HG03196 (cell line): Measurements from ENCODE around the gene EPHA3.

Source experiments
- ATAC-seq: cut with Tn5 transposase; IDR thresholded peaks from one replicate; pipeline ENCODE4 v1.9.1; 2021; ENCODE audit not compliant: unreplicated experiment

The EPHA3 gene

DNA sequence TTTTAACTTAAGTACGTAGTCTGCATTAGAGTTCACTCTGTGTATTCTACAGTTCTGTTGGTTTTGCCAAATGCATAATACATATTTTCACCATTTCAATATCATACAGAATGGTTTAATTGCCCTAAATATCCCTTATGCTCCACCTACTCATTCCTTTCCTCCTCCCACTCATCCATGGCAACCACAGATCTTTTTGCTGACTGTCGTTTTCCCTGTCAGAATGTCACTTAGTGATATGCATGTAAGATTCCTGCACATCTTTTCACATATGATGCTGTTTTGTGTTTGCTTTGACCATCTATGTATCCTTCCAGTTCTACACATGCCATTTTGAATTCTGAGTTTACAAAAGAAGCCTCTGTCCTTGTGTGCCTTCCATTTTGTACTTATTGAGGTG is 36.7 kb downstream of the EPHA3 start:
- ATAC-seq, result no peak

DNA sequence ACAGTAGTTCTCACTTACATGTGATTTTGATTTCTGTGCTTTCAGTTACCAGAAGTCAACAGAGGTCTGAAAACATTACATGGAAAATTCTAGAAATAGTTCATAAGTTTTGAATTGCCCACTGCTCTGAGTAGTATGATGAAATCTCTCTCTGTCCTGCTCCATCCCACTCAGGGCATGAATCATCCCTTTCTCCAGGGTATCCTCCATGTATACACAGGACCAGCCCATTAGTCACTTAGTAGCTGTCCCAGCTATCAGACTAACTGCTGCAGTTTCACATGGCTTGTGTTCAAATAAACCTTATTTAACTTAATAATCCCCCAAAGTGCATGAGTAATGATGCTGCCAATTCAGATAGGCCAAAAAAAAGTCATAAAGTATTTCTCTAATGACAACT is 38.6 kb downstream of the EPHA3 start:
- no peak for ATAC-seq

DNA sequence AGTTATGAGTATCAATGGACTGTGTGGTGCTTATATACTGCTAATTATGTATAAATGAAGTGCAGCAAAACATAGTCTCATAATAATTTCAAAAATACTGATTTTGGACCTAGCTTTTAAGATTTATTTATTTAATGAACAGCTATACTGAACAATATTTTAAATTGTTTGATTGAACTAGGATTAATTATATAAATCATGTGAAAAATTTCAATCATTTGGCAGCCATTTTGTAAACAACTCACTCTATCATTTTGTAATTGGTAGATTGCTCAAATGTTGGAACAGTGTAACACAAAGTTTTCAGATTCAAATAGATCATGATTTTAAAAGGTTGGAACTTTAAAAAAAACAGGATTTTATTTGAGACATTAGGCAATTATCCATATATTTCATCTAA is 47.0 kb downstream of the EPHA3 start:
- ATAC-seq, result no peak

DNA sequence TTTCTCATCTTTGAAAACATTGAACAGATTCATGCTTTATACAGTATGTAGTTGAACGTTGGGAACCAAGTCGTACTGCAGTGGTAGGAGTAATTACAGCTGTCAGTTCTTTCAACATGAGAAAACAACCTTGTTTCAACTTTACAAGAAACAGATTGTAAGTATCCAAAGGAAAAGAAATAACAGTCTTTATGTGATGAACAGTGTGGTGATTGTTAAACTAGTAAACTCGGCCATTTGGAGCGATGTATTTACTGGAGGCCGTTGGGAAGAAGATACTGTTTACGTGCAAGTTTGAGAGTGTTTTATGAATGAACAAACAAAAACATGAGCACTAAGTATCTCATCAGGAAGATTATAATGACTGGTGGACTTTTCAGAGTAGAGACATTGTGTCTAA is 48.4 kb downstream of the EPHA3 start:
- ATAC-seq, result no peak

DNA sequence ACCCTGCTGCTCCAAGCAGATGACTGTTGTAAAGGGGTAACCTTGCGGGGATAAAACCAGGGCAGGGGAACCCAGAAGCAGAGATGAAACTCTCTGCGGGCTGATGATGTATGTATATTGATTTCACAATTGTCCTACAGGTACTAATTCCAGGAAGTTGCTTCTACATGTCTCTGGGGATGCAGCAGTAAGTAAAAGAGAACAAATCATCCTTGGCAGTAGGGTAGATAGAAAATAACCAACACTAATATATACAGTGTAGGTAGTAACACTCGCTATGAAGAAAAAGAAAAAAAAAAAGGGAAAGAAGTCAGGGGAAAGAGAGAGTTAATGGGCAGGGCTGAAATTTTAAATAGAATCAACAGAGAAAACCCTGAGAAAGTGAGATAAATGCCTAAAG is 50.2 kb downstream of the EPHA3 start:
- no peak for ATAC-seq

DNA sequence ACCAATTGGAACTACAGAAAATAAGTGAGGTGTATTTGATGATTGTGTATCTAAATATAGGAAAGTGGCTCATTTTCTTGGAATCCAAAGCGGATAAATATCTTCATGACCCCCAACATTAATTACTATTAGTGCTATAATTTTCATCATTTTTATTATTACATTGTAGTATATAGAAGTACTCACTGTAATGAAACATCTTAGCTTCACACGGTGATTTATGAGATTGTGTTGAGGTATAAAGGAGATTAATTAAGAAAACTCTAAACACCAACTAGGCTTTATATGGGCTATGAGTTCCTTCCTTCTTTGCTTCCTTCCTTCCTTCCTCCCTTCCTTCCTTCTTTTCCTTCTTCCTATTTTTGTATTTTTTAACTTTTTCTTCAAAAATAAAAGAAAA is 52.2 kb downstream of the EPHA3 start:
- no peak for ATAC-seq

DNA sequence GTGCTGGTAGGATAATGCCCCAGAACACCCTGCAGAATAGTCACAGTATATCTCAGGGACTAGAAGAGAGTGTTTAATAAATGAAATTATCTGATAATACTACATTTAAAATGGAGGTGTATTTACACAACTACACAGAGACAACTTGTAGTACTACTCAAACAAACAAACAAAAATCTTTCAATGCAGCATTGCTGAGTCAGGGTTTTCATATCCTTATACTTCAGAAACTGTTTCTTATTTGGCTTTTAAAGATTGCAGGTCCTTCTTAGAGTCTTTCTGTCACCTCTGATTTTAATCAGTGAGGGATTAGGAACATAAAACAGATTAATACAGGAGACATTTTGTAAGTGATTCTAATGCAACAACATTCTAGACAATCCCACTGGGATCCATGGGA is 57.4 kb downstream of the EPHA3 start:
- ATAC-seq, result no peak

DNA sequence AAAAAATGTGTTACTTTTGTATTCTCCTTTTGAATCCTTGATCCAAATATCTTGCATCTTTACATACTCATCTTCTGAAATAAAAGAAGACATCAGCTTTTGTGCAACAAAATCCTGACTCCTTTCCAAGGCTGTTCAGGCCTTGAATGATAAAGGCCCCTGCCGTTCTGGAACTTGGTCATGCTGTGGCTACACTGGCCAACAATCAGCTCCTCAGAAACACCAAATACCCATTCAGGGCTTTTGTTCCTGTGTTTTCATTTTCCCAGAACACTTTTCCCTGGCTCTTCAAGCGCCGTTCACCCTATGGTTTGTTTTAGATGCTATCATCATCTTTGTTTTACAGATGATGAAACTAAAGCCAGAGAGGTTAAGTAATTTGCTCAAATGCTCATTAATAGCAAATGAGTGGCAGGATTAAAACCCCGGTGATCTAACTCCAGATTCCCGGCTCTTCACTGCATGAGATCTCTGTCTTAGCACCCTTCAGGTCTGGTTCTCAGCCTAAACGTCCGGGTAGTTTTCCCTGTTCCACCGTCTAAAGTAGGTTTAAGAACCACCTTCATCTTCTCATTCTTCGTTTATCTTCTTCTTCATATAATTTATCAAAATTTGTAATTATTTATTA is 58.3 kb downstream of the EPHA3 start:
- no peak for ATAC-seq

DNA sequence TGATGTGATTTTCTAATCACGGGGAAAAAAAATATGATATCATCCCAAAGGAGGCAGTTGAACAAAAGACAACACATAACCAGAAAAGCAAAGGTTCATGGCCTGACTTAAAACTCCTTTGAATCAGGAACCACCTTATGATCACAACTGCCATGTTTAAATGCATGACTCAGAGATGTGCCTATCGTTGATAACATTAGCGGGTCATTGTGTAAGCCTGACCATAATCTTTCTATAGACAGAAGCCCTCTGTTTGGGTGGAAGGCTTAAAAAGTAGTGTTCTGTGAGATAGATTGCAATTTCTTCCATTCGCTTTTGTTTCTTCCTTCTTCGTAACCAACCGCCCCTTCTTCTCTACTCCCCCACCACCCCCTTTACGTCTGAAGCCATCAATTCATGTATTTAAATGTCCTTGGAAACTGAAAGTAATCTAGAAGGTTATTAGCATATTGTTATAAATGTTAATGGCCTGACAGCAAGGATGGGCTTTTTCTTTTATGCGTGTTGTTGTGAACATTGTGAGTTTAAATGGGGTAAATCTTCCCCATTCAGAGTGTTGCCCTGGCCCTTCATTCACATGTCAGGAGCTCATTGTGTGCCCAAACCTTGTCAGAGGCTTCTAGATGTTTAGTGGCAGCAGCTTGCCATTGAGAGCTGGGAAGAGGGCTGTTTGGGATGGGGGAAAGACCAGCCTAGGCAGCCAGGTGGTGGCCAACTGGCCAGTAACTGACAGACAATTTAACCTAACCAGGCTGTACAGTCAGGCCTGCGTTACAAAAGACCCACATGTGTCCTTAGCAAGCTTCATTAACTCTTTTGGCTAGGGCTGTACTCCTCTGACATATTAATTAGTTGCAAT is 64.5 kb downstream of the EPHA3 start:
- no peak for ATAC-seq

DNA sequence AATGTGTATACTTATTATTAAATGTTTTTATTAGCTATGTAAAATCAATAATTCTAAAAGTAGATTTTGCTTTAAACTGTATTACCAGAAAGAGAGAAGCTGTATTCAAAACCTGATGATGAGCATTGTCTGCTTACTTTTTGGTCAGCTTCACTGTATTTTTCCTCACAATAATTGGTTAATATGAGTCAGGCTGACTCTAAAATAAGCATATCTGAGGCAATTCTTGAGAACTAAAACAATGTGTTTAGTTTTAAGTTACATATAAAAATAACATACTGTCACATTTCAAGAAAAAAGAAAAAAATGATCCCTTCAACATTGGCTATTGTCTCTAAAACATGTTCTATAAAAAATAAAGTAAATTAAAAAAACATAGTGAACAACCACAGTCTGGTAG is 66.1 kb downstream of the EPHA3 start:
- no peak for ATAC-seq

DNA sequence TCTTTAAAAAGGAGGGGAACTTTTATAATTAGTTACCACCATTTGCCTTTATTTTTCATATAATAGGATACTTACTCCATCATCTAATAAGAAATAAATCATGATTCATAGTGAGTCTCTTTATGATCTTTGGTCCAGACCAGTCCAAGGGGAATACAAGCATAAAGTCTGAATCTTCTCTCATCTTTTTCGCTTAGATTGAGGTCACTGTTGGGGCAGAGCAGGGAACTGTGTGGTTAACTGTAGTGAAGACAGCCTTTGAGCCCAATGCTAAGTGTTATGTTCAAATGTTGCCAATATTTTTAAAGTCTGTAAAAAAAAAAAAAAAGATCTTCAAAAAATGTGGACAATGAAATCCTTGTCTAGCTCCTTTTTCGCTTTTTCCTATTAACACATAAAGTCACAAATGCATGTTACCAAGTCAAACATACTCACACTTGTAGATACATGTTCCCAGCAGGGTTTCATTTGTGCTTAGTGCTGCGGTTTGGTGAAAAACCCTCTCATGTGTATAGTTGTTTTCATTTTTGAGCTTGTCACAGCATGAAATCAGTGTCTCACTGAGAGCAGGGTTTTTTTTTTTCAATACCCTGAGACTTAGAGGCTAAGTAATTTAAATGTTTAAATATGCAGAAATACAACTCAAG is 72.1 kb downstream of the EPHA3 start:
- no peak for ATAC-seq

DNA sequence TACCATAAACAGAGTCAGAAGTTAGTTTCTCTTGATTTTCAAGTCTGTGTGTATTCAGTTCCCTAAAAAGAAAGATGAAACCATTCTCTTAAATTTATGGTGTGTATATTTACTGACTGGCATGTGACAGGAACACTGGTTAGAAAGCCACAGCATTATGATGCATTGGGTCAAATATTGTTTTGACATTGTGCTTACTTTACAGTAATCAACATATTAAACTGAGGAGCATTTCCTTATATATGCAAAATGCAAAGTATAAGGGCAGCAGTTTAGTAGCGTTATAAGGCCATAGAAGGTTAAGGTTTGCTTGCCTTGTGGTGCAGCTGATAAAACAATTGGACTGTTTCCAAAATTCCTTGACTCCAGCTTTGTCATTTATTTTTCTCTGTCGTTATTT is 72.9 kb downstream of the EPHA3 start:
- ATAC-seq, result no peak

DNA sequence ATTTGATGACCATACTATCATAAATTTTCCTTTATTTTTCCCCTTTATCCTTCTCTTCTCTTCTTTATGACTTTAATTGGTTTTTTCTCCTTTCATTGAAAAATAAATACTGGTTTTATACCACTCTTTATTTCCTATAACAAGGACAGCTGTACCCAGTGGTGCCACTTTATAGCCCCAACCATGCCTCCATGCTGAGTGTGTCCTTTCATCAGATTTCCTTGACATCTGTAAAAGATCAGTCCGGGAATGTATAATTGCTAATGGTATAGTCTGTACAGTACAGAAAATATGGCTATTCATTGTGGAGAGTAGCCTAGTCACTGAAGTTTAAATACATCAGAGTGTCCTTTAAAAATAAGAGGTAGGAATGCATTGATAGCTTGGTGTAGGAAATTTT is 74.6 kb downstream of the EPHA3 start:
- no peak for ATAC-seq

DNA sequence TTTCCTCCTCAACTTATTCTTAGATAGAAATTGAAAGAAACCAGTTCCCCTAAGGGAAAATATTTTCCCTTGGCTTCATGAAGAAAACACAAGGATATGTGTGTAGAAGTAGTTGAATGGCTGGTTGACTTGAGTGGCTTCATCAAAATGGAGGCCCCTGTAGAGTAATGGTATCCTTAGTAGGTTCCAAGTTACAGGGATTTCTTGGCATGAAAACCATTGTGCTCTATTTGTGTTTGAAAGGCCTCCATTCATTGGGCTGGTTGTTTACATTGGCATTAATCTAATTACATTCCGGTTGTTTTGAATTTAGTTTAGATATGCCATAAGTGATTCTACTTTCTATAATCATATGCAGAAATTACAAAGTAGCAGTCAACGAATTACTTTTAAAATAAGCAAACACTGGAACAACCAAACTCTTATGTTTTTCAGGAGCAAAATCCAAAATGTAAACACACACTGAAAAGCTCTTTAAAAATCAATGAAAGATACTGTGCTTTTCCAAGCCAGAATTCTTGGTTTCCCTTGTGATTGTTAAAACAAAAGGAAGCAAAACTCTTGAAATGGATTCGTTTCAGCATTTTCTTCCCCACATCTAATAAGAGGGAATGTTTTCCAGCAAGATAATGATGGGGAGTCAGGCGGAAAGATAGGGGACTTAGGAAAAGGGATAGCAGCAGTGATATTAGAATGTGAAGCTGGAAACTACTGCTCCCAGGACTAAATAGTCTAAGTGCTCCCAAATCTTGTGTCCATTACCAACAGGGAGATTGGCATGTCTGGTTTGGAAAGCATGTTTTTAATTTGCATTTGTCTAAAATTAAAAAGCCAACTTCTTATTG is 77.0 kb downstream of the EPHA3 start:
- ATAC-seq, result no peak

DNA sequence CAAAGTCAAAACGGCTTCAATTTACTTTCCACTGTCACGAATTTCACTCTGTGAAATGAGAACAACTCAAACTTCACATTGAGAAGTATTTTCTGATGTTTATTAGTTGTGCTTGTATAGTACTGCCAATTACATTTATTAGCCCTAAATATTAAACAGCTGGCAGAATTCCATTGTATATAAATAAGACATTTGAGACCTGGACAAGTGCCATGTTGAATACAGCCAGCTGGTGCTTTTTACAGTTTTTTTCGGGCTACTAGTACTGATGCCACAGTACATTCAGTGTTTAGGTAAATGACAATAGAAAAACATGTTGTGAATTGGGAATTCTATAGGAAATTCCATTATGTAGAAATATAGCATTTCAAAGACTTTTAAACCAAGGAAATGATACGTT is 79.0 kb downstream of the EPHA3 start:
- no peak for ATAC-seq

DNA sequence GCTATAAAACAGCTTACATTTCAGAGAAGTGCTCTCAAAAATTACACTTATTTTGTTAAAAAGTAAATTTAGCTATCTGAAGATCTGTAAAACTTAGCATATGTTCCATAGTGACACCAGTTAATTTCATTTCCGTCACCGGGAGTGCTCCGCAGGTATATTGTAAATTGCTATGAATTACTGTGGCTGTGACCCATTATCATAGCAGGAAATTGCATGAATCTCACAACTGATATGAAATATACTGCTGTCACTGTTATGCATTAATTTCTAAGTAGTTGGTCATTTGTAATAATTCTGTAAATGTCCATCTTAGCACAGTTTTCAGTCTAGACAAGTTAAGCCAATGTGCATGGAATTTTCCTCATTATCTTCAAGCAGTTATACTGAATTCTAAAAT is 91.2 kb downstream of the EPHA3 start:
- no peak for ATAC-seq

DNA sequence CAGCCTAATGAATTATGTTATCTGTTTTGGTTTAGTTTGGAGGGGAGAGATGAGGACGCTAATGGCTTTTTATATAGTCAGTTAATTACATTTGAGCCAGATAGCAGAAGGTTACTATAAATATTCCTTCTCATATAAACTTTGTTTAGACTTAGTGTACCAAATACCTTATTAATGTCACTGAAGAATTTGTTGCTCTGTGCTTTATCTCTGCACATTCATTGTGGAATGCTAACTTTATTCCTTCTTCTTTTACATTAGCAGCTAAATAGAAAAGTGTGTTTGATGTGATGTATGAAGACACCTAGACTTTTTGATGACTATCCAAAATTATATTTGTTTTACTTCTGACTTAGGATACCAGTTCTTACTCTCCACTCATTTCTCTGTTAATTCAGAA is 105.2 kb downstream of the EPHA3 start:
- ATAC-seq, result no peak

DNA sequence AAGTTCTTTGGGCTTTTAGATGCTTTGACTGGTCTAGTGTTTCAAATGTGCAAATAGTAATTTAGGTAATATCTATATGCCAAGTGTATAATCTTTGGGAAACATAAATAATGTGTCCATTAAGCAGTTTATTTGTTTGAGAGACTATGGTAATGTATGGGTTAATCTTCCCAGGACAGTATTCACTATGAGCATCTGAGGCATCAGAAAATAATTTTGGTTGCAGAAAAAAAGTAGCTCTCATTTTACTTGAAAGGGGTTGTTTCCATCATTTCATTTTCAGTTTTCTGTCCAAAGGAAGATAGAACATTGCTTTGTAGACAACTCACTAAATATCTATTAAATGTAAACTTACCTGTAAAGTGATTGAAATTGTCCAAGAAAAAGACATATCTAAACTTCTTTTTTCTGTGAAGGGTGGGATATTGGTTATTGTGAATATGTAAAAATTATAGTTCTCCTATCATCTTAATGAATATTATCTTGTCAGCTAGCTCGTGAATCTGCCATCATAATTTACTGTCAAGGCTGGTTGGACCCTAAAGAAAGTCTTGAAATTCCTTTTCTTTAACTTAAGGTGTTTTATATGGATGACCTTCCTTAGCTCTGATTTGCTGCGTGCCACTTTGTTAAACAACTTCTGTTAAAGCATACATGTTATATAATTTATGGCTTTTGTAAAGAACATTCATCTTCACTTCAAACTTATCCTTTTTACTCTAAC is 108.8 kb downstream of the EPHA3 start:
- ATAC-seq, result no peak

DNA sequence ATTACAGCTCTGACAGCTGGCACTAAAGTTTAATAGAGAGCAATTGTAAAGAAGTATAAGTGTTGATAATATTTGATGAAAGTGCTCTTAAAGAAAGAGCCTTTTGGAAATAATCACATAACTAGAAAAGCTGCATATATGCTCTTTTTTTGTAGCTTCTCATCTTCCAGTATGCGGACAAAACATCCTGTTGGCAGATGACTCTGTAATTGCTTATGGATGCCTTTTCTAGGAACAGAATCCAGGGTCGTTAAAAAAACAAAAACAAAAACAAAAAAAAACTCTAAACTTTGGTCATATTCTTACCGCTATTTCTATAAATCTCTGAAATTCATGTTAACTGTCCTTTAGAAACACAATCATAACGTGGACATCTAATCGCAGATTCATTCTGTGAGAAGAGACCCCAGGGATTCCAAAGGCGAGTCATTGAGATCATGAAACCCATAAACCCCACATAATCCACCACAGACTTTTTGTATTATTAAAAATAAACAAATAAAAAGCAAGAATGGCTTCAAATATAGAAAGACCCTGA is 109.8 kb downstream of the EPHA3 start:
- ATAC-seq, result no peak

DNA sequence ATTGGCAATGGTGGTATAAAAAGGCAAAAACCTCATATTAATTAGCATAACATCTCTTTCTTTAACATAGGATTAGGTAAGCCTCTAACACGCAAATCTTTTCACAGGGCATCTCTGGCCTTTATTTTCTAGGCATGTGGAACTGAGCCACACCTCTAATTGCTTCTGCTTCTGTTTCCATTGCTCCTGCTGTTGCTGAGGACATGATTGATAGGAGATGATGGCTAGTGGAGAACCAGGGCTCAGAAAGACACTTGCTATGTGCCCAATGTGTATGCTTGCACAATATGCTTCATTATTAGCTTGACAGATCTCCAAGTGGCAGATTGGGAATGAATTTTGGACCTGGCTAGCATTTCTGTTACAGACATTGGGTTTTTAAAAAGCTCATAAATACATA is 114.5 kb downstream of the EPHA3 start:
- no peak for ATAC-seq
